K562 (cell line): Measurements from ENCODE around the gene SEMA6B. TPM values are rescaled to one million over a fixed set of nuclear protein-coding genes. Genes with fewer than 3 reads are reported as not detected.

Experiments
- AFF4 ChIP-seq: sonication (generic); formaldehyde crosslinking; IDR thresholded peaks from 2 replicates; pipeline ENCODE4 v1.8.0; 2023; ENCODE audit warnings: mild to moderate bottlenecking, missing genetic modification reagents
- ASH1L ChIP-seq: fragments of 450-650 bp; IDR thresholded peaks from 2 replicates; pipeline ENCODE4 v1.6.1; 2018; ENCODE audit warnings: borderline replicate concordance, mild to moderate bottlenecking, low read depth; ENCODE audit not compliant: partially characterized antibody
- CBX1 ChIP-seq: sonication (generic); IDR thresholded peaks from 2 replicates; pipeline ENCODE4 v1.6.1; 2016; ENCODE audit warnings: antibody characterized with exemption, low read depth, mild to moderate bottlenecking
- E2F4 ChIP-seq: sonication (generic); formaldehyde crosslinking; IDR thresholded peaks from 2 replicates; pipeline ENCODE4 v1.8.0; 2022; ENCODE audit warnings: mild to moderate bottlenecking, low read depth, missing genetic modification reagents
- EP300 ChIP-seq: IDR thresholded peaks from 2 replicates; pipeline ENCODE4 v1.6.1; 2012; ENCODE audit warnings: low read length, improper control_type of control experiment
- ETV1 ChIP-seq: fragments of 450-650 bp; conservative IDR thresholded peaks from 2 replicates; pipeline ENCODE4 v1.6.1; 2016; ENCODE audit warnings: missing genetic modification characterization, control low read depth, low read depth, missing compliant biosample characterization
- GABPB2 ChIP-seq: fragments of 250-450 bp; sonication (Bioruptor Pico); conservative IDR thresholded peaks from 2 replicates; pipeline ENCODE4 v1.5.1; 2021; ENCODE audit warnings: mild to moderate bottlenecking
- MAFK ChIP-seq: IDR thresholded peaks from 2 replicates; pipeline ENCODE4 v1.6.1; 2011; ENCODE audit warnings: low read length, improper control_type of control experiment
- NONO ChIP-seq, 2 experiments: fragments of 200-400 bp in 1 of 2; fragments of 450-650 bp in 1 of 2; formaldehyde crosslinking in 1 of 2; IDR thresholded peaks; 2 replicates each; pipeline ENCODE4 v1.6.1; 2017; ENCODE audit warnings: low read depth in 2 of 2, mild to moderate bottlenecking in 2 of 2, moderate library complexity in 2 of 2, low read length in 1 of 2
- OTX1 ChIP-seq: fragments of 450-650 bp; formaldehyde crosslinking; IDR thresholded peaks from 2 replicates; pipeline ENCODE4 v1.4.0; 2022; ENCODE audit warnings: mild to moderate bottlenecking
- POLR2AphosphoS2 ChIP-seq: IDR thresholded peaks from 2 replicates; pipeline ENCODE4 v1.6.1; 2012; ENCODE audit warnings: low read length, improper control_type of control experiment
- RFX1 ChIP-seq: fragments of 450-650 bp; IDR thresholded peaks from 2 replicates; pipeline ENCODE4 v1.6.1; 2016; ENCODE audit warnings: mild to moderate bottlenecking, moderate library complexity
- SMC3 ChIP-seq: conservative IDR thresholded peaks from 2 replicates; pipeline ENCODE4 v1.6.1; 2011; ENCODE audit warnings: low read depth, low read length, improper control_type of control experiment; ENCODE audit not compliant: insufficient read depth
- STAT5B ChIP-seq: fragments of 250-450 bp; sonication (Bioruptor Pico); IDR thresholded peaks from 2 replicates; pipeline ENCODE4 v1.8.0; 2021; ENCODE audit warnings: mild to moderate bottlenecking, inconsistent platforms
- ZBED1 ChIP-seq: IDR thresholded peaks from 2 replicates; pipeline ENCODE4 v1.6.1; 2014
- ZNF354B ChIP-seq: fragments of 250-450 bp; sonication (Bioruptor Pico); IDR thresholded peaks from 2 replicates; pipeline ENCODE4 v1.4.0; 2020
- polyA plus RNA-seq, 8 experiments: library from polyadenylated mRNA; depleted of rRNA in 4 of 8; stranded (reverse) in 5 of 8; unstranded in 3 of 8; fragments of >200 nt; fragmentation: Nextera tagmentation in 2 of 8; fragmentation: Illumina TruSeq in 1 of 8; extraction: Ambion mirVana in 2 of 8; extraction: Trizol in 1 of 8; gene quantifications; 2 replicates each; pipeline versions ENCODE4 v1.2.1 to v1.2.3, GENCODE V29; 2011 to 2014; ENCODE audit warnings: inconsistent platforms in 1 of 8, missing spikeins in 1 of 8
- total RNA-seq, 7 experiments: library from RNA; depleted of rRNA in 6 of 7; stranded (reverse); fragments of >200 nt in 6 of 7; fragmentation: Illumina TruSeq in 2 of 7; extraction: Trizol in 2 of 7; gene quantifications; 2 replicates each; pipeline versions ENCODE4 v1.2.1 to v1.2.3, GENCODE V29; 2011 to 2021; ENCODE audit warnings: low replicate concordance in 1 of 7
- TF ChIP-seq, protein P1 (sequence below): fragments of 450-650 bp; formaldehyde crosslinking; IDR thresholded peaks from 2 replicates; pipeline ENCODE4 v1.4.0; 2020; ENCODE audit warnings: mild to moderate bottlenecking
- TF ChIP-seq, protein P2 (sequence below): fragments of 250-450 bp; sonication (Bioruptor Pico); IDR thresholded peaks from 2 replicates; pipeline ENCODE4 v1.8.0; 2021; ENCODE audit warnings: moderate library complexity, mild to moderate bottlenecking, inconsistent platforms

Gene SEMA6B
- total and polyA plus RNA-seq, 9 of the 15 experiments (the other 6 are each of a cell fraction or from before 2014, with no cell fraction given), result 0.65 to 4.6 (median 2.5) TPM; not detected in 2

- TF ChIP-seq, protein P1, sequence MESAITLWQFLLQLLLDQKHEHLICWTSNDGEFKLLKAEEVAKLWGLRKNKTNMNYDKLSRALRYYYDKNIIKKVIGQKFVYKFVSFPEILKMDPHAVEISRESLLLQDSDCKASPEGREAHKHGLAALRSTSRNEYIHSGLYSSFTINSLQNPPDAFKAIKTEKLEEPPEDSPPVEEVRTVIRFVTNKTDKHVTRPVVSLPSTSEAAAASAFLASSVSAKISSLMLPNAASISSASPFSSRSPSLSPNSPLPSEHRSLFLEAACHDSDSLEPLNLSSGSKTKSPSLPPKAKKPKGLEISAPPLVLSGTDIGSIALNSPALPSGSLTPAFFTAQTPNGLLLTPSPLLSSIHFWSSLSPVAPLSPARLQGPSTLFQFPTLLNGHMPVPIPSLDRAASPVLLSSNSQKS (CRISPR knock-in tag), result no peak
- TF ChIP-seq MAFK (no peak), RFX1 (peak; percentile 88), ZBED1 (0 out of 2 replicates have a peak, but pooled peaks have one; percentile 10), ZNF354B (no peak), EP300 (no peak), AFF4 (CRISPR knock-in tag) (no peak), OTX1 (CRISPR knock-in tag) (no peak), NONO (IDR thresholded peaks at IDR 0.05; ENCODE audit: low read depth in 2 of 2, low read length in 1 of 2) (no peak), E2F4 (CRISPR knock-in tag) (no peak), POLR2AphosphoS2 (no peak), ETV1 (tag) (peak; percentile 30; the same call in 1 of the 2 replicates), SMC3 (no peak), CBX1 (peak; percentile 96; the same call in 1 of the 2 replicates), GABPB2 (CRISPR knock-in tag) (no peak), ASH1L (peak; percentile 35), STAT5B (no peak)
- TF ChIP-seq, protein P2, sequence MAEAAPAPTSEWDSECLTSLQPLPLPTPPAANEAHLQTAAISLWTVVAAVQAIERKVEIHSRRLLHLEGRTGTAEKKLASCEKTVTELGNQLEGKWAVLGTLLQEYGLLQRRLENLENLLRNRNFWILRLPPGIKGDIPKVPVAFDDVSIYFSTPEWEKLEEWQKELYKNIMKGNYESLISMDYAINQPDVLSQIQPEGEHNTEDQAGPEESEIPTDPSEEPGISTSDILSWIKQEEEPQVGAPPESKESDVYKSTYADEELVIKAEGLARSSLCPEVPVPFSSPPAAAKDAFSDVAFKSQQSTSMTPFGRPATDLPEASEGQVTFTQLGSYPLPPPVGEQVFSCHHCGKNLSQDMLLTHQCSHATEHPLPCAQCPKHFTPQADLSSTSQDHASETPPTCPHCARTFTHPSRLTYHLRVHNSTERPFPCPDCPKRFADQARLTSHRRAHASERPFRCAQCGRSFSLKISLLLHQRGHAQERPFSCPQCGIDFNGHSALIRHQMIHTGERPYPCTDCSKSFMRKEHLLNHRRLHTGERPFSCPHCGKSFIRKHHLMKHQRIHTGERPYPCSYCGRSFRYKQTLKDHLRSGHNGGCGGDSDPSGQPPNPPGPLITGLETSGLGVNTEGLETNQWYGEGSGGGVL, result no peak
Measured at GRCh38 chr19:4555657-4556561, 3.6 kb downstream of the SEMA6B start (continued).
